NB4 (cell line): ENCODE data around the gene CCDC122.

Experiments used
- DNase-seq: peaks from one replicate; pipeline ENCODE4 v3.0.0; 2010; ENCODE audit warnings: low read depth
- H3K4me3 ChIP-seq: one replicate; pipeline ENCODE4 v1.5.1; 2011; ENCODE audit warnings: mild to moderate bottlenecking, low read depth, low read length, moderate library complexity
- CTCF ChIP-seq: IDR thresholded peaks from one replicate; pipeline ENCODE4 v1.5.1; 2012; ENCODE audit warnings: low read depth, low read length
- MAX ChIP-seq: IDR thresholded peaks from 2 replicates; pipeline ENCODE4 v1.6.1; 2011; ENCODE audit warnings: low read depth, low read length
- MYC ChIP-seq: IDR thresholded peaks from 2 replicates; pipeline ENCODE4 v1.6.1; 2011; ENCODE audit warnings: low read depth, low read length
- POLR2A ChIP-seq: IDR thresholded peaks from 2 replicates; pipeline ENCODE4 v1.6.1; 2011; ENCODE audit warnings: mild to moderate bottlenecking; ENCODE audit not compliant: insufficient read length; ENCODE audit errors: extremely low read depth

Gene CCDC122

GRCh38 chr13:43787997-43788396 is 91.5 kb downstream of the CCDC122 start:
- no peak for TF ChIP-seq CTCF
- no peak for TF ChIP-seq MYC
- no peak for TF ChIP-seq POLR2A
- TF ChIP-seq MAX = no peak
- no peak for DNase-seq
- H3K4me3 ChIP-seq = no peak overlapping the region

- no peak for TF ChIP-seq POLR2A
- no peak for TF ChIP-seq MYC
- TF ChIP-seq MAX = no peak
- TF ChIP-seq CTCF = no peak
- no peak overlapping the region for H3K4me3 ChIP-seq
- no peak for DNase-seq
Observed at GRCh38 chr13:43787518-43787891, 92.0 kb downstream of the CCDC122 start.

- no peak within 1 kb of the TSS for H3K4me3 ChIP-seq
- DNase-seq = no peak
- TF ChIP-seq CTCF (no peak), MAX (no peak), MYC (no peak), POLR2A (no peak)
Observed at GRCh38 chr13:43786766-43787517, 92.6 kb downstream of the CCDC122 start, which contains the start of gene ENOX1. TSS of gene ENOX1 (minus strand) at chr13:43786972.

- no peak for DNase-seq
- H3K4me3 ChIP-seq = no peak overlapping the region
- TF ChIP-seq MYC (no peak), CTCF (no peak), POLR2A (no peak), MAX (no peak)
Observed at GRCh38 chr13:43786472-43786765, 93.1 kb downstream of the CCDC122 start.
